ENCODE results near the gene SEC31A.
"Not testable (repeated sequence)": the region's sequence is repeated elsewhere in the genome, so short reads cannot be mapped to it uniquely, and the experiment has no call there.

Gene SEC31A

DNA sequence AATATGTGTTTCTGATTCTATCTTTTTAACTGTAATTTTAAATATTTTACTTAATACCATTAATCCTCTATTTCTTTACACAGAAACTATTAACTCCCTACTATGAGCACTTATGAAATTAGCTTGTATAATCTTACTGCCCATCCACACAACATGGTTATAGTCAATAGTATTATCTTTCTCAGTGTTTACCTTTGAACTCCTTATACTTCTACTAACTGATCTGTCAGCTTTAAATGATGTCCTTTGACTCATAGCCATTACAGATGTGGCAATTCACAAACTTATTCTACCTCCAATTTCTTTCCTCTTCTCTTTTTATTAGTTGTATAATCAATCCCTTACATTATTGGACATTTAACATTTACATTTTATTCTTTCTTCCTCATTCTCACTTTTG is 5.5 kb downstream of the SEC31A start:
- H3K4me3 ChIP-seq (ENCODE audit: low read depth, low read length): no peak overlapping the region
- DNase-seq (ENCODE audit: low read depth): no peak
- TF ChIP-seq, protein P1, sequence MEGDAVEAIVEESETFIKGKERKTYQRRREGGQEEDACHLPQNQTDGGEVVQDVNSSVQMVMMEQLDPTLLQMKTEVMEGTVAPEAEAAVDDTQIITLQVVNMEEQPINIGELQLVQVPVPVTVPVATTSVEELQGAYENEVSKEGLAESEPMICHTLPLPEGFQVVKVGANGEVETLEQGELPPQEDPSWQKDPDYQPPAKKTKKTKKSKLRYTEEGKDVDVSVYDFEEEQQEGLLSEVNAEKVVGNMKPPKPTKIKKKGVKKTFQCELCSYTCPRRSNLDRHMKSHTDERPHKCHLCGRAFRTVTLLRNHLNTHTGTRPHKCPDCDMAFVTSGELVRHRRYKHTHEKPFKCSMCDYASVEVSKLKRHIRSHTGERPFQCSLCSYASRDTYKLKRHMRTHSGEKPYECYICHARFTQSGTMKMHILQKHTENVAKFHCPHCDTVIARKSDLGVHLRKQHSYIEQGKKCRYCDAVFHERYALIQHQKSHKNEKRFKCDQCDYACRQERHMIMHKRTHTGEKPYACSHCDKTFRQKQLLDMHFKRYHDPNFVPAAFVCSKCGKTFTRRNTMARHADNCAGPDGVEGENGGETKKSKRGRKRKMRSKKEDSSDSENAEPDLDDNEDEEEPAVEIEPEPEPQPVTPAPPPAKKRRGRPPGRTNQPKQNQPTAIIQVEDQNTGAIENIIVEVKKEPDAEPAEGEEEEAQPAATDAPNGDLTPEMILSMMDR (IDR thresholded peaks at IDR 0.05; ENCODE audit: low read depth, low read length, missing control alignments): no peak

DNA sequence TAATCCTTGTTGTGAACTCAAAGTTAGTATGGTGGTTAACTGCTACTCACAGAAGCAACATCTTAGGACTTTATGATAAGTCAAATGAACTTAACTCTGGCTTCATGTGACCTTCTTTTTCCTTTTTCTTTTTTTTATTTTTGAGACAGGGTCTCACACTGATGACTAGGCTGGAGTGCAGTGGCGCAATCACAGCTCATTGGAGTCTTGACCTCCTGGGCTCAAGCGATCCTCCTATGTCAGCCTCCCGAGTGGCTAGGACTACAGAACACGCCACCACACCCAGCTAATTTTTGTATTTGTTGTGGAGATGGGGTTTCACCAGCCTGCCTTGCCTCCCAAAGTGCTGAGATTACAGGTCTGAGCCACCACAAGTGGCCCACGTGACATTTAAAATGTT is 22.4 kb downstream of the SEC31A start:
- DNase-seq (ENCODE audit: low read depth): no peak
- TF ChIP-seq, protein P1 (IDR thresholded peaks at IDR 0.05; ENCODE audit: low read depth, low read length, missing control alignments): no peak
- H3K4me3 ChIP-seq (ENCODE audit: low read depth, low read length): no peak overlapping the region

DNA sequence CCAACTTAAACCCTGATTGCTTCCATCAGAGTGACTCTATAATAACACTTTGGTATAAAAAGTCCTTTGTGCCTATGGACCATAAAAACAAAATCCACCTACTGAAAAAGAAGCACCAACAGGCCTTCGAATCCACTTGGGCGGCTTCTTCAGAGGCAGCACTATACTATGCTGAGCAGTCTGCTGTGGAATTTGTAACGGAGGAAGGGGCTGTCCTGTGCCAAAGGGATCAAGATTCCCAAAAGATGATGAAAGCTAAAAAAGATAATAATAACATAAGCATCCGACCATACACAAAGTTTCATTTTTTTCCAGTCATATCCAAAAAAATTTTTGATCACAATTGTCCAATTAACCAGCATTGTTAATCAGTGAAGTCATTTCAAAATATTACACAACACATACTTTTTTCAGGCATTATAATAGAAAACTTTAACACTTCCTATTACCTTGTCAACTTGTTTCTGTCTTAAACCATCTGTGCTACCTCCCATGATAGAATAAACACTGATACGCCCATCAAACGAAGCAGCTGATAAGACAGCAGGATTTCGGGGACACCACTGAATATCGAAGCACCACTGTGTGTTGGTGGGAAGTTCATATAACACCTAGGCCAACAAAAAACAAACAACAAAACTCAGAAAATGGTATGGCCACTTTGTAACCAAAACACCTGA is 24.1 kb downstream of the SEC31A start:
- no peak overlapping the region for H3K4me3 ChIP-seq (ENCODE audit: low read depth, low read length)
- no peak for DNase-seq (ENCODE audit: low read depth)
- TF ChIP-seq, protein P1 (IDR thresholded peaks at IDR 0.05; ENCODE audit: low read depth, low read length, missing control alignments): no peak

DNA sequence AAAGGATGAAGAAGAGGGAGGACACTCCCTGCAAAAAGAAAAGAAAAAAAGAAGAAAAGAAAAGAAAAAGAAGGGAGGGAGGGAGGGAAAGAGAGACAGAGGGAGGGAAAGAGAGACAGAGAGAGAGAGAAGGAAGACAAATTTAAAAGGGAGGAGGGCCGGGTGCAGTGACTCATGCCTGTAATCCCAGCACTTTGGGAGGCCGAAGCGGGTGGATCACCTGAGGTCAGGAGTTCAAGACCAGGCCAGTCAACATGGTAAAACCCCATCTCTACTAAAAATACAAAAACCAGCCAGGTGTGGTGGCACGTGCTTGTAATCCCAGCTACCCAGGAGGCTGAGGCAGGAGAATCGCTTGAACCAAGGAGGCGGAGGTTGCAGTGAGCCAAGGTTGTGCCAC is 24.9 kb downstream of the SEC31A start:
- not testable (repeated sequence) for DNase-seq (ENCODE audit: low read depth); H3K4me3 ChIP-seq (ENCODE audit: low read depth, low read length)

DNA sequence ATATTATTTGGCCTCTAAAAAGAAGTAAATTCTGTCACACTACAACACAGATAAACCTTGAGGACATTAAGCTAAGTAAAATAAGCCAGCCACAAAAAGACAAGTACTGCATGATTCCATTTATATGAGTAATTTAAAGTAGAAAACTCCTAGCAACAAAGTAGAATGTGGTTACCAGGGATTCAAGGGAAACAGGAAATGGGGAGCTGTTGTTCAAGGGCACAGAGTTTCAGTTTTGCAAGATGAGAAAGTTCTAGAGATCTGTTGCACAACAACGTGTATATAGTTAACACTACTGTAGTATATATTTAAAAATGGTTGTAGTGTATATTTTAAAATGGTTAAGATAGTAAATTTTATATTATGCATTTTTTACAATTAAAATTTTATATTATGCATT is 25.4 kb downstream of the SEC31A start:
- H3K4me3 ChIP-seq (ENCODE audit: low read depth, low read length): no peak overlapping the region
- TF ChIP-seq, protein P1 (IDR thresholded peaks at IDR 0.05; ENCODE audit: low read depth, low read length, missing control alignments): no peak
- no peak for DNase-seq (ENCODE audit: low read depth)

DNA sequence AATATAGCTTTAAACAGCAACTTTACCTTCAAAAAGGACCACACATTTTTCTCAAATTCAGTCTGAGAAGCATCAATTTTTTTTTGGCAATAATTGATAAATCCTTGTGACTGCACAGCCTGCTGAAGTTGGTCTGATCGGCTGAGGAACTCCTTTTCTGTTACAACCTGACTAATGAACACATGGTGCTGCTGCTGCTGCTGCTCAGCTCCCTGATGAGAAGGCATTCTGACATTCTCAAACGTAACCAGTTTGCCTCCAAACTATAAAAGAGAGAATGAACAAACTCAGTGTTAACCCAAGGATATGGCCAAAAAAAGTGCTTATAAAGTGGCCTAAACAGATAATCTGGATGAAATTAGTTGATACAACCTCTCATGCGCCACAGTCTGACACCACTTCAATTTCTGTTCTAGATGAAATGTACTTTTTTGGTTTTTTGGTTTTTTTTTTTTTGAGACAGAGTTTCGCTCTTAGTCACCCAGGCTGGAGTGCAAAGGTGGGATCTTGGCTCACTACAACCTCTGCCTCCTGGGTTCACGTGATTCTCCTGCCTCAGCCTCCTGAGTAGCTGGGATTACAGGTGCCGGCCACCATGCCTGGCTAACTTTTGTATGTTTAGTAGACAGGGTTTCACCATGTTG is 26.5 kb downstream of the SEC31A start:
- DNase-seq (ENCODE audit: low read depth): no peak
- H3K4me3 ChIP-seq (ENCODE audit: low read depth, low read length): no peak overlapping the region
- TF ChIP-seq, protein P1 (IDR thresholded peaks at IDR 0.05; ENCODE audit: low read depth, low read length, missing control alignments): no peak

DNA sequence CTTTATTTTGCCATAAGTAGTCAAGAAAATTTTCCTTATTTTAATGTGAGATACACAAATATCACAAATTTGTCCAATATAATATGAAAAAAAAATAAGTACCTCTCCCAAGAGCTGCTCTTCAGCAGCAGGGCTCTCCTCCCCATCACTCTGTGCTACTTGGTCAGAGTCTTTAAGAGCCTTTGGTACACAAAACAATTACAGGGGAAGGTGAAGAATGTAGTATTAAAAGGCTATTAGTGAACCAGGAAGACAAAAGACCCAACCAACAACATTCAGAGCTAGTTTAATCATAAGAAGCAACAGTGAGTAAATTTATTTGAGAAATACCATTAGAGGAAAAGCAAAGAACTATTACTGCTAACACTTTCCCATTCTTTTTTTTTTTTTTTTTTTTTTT is 29.4 kb downstream of the SEC31A start:
- no peak for DNase-seq (ENCODE audit: low read depth)
- TF ChIP-seq, protein P1 (IDR thresholded peaks at IDR 0.05; ENCODE audit: low read depth, low read length, missing control alignments): no peak
- no peak overlapping the region for H3K4me3 ChIP-seq (ENCODE audit: low read depth, low read length)

DNA sequence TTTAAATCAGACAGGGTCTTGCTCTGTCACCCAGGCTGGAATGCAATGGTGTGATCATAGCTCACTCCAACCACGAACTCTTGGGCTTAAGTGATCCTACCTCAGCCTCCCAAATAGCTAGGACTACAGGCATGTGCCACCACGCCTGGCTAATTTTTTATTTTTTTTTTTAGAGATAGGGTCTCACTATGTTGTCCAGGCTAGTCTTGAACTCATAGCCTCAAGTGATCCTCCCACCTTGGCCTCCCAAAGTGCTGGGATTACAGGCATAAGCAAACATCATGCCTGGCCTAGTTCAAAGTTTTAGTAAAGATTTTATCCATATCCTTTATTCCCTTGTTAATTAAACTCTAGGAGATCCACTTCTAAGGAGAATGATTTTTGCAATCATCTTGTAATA is 30.5 kb downstream of the SEC31A start:
- H3K4me3 ChIP-seq (ENCODE audit: low read depth, low read length); DNase-seq (ENCODE audit: low read depth): not testable (repeated sequence)
